PC-3 (cell line): Measurements from ENCODE around the gene NPBWR2. TPM values are rescaled to one million over a fixed set of nuclear protein-coding genes. Genes with fewer than 3 reads are reported as not detected.

ENCODE experiments used
- ATAC-seq: fragments of 200-7000 bp; cut with Tn5 transposase; 2 replicates; pipeline ENCODE4 v1.9.1; 2020; ENCODE audit warnings: mild to moderate bottlenecking, moderate library complexity
- BruUV-seq: library from RNA; stranded (reverse); fragments of 400-500 nt; replicated peaks from 2 replicates; lab custom pipeline; 2021; lab: Mats Ljungman, UMichigan
- CTCF ChIA-PET: fragments of 300-600 bp; sonication (Branson Sonifier 250); formaldehyde crosslinking; loops from one replicate; lab custom pipeline; 2022; ENCODE audit warnings: antibody characterized with exemption; lab: Charles Lee
- POLR2A ChIA-PET: fragments of 300-600 bp; sonication (Branson Sonifier 250); formaldehyde crosslinking; loops from one replicate; lab custom pipeline; 2022; ENCODE audit warnings: antibody characterized with exemption; ENCODE audit not compliant: unreplicated experiment; lab: Charles Lee
- DNase-seq: peaks from one replicate; pipeline ENCODE4 v3.0.0-alpha.2; 2015
- H2AFZ ChIP-seq: fragments of 300-600 bp; sonication (generic); 2 replicates; pipeline ENCODE4 v1.6.0; 2016; ENCODE audit warnings: antibody characterized with exemption, low read length
- H3F3A ChIP-seq: fragments of 300-600 bp; sonication (generic); one replicate; pipeline ENCODE4 v1.6.0; 2017; ENCODE audit warnings: antibody characterized with exemption, low read length, control low read depth, mild to moderate bottlenecking; ENCODE audit not compliant: unreplicated experiment
- H3K27ac ChIP-seq: fragments of 300-600 bp; sonication (generic); 2 replicates; pipeline ENCODE4 v1.5.1; 2016; ENCODE audit warnings: mild to moderate bottlenecking, low read length
- H3K27me3 ChIP-seq: fragments of 300-600 bp; sonication (generic); 2 replicates; pipeline ENCODE4 v1.6.1; 2016; ENCODE audit warnings: low read length, mixed read lengths
- H3K36me3 ChIP-seq: fragments of 300-600 bp; sonication (generic); 2 replicates; pipeline ENCODE4 v1.6.1; 2016; ENCODE audit warnings: low read depth, mixed run types, low read length, mixed read lengths
- H3K4me1 ChIP-seq: fragments of 300-600 bp; sonication (generic); 2 replicates; pipeline ENCODE4 v1.5.1; 2016; ENCODE audit warnings: low read length; ENCODE audit not compliant: insufficient read depth
- H3K4me2 ChIP-seq: fragments of 300-600 bp; sonication (generic); 2 replicates; pipeline ENCODE4 v1.6.0; 2016; ENCODE audit warnings: low read length
- H3K4me3 ChIP-seq: fragments of 300-600 bp; sonication (generic); 2 replicates; pipeline ENCODE4 v1.5.1; 2016; ENCODE audit warnings: mild to moderate bottlenecking, low read length, mixed read lengths
- H3K79me2 ChIP-seq: fragments of 300-600 bp; sonication (generic); 2 replicates; pipeline ENCODE4 v1.6.1; 2017; ENCODE audit warnings: low read length, mixed read lengths
- H3K9ac ChIP-seq: fragments of 300-600 bp; sonication (generic); 2 replicates; pipeline ENCODE4 v1.6.0; 2016; ENCODE audit warnings: mild to moderate bottlenecking, low read length
- H3K9me2 ChIP-seq: fragments of 300-600 bp; sonication (generic); replicated peaks from 2 replicates; pipeline ENCODE4 v1.6.1; 2016; ENCODE audit warnings: mixed run types, low read length, mixed read lengths
- H3K9me3 ChIP-seq: fragments of 300-600 bp; sonication (generic); 2 replicates; pipeline ENCODE4 v1.6.1; 2016; ENCODE audit warnings: low read length, mixed read lengths
- H4K20me1 ChIP-seq: fragments of 300-600 bp; sonication (generic); 2 replicates; pipeline ENCODE4 v1.6.1; 2016; ENCODE audit warnings: low read length, mixed read lengths
- CTCF ChIP-seq: fragments of 300-600 bp; sonication (generic); conservative IDR thresholded peaks from 2 replicates; pipeline ENCODE4 v1.5.1; 2017; ENCODE audit warnings: antibody characterized with exemption, low read depth, mild to moderate bottlenecking, low read length
- EZH2 ChIP-seq: fragments of 300-600 bp; sonication (generic); IDR thresholded peaks from one replicate; pipeline ENCODE4 v1.6.1; 2017; ENCODE audit warnings: antibody characterized with exemption, mild to moderate bottlenecking, low read length; ENCODE audit not compliant: unreplicated experiment
- EZH2phosphoT487 ChIP-seq: fragments of 300-600 bp; sonication (generic); IDR thresholded peaks from 2 replicates; pipeline ENCODE4 v1.6.1; 2018; ENCODE audit warnings: mild to moderate bottlenecking, antibody characterized with exemption, low read length, borderline replicate concordance
- intact Hi-C: fragments of 100-400 bp; cut with micrococcal nuclease; formaldehyde crosslinking; loops from 2 replicates; pipeline ENCODE4 v1.9.0; 2023
- total RNA-seq: library from RNA; depleted of rRNA; stranded (reverse); fragments of >200 nt; gene quantifications from 2 replicates; pipeline ENCODE4 v1.2.3, GENCODE V29; 2014

The NPBWR2 gene
- total RNA-seq, 1 experiment from 2014 or later, result not detected

- Histone ChIP-seq H3K79me2 (no peaks in the 10 kb centered on the region), H3K27me3 (no peaks in the 10 kb centered on the region), H3K27ac (no peak overlapping the region), H3K9me2 (no peaks in the 10 kb centered on the region), H2AFZ (no peak overlapping the region), H3K4me1 (0 out of 2 replicates have a peak, but pooled peaks cover 9% of the 10 kb centered on the region), H3K4me2 (no peak overlapping the region), H3K9ac (no peak overlapping the region), H3K4me3 (no peak overlapping the region), H3K9me3 (0 out of 2 replicates have a peak, but pooled peaks cover 7% of the 10 kb centered on the region), H3F3A (no peaks in the 10 kb centered on the region), H4K20me1 (no peaks in the 10 kb centered on the region), H3K36me3 (no peaks in the 10 kb centered on the region)
- DNase-seq, result no peak
- ChIA-PET POLR2A (interaction anchor here (0.6 kb wide), 1 partner anchor 53 kb away, joined by 3 read pairs; no protein-coding TSS in a partner anchor), CTCF (no interaction called here)
- BruUV-seq, result no TSS peak
- no peak for ATAC-seq
- intact Hi-C loops, result no loop called here
- no peak for TF ChIP-seq EZH2phosphoT487
- TF ChIP-seq EZH2, result no peak
- TF ChIP-seq CTCF, result no peak
These were observed 32.9 kb upstream of the NPBWR2 start for GRCh38 chr20:64140061-64140931.

- BruUV-seq, result no TSS peak
- Histone ChIP-seq H3K9me2 (no peaks in the 10 kb centered on the region), H3K9ac (no peak overlapping the region), H3K27ac (no peak overlapping the region), H3F3A (no peaks in the 10 kb centered on the region), H3K9me3 (no peaks in the 10 kb centered on the region), H4K20me1 (no peaks in the 10 kb centered on the region), H3K4me2 (no peak overlapping the region), H3K79me2 (no peaks in the 10 kb centered on the region), H3K36me3 (no peaks in the 10 kb centered on the region), H2AFZ (no peak overlapping the region), H3K4me3 (no peak overlapping the region), H3K4me1 (0 out of 2 replicates have a peak, but pooled peaks cover 9% of the 10 kb centered on the region), H3K27me3 (no peaks in the 10 kb centered on the region)
- DNase-seq, result no peak
- no peak for ATAC-seq
- CTCF ChIA-PET, result no interaction called here
- TF ChIP-seq EZH2phosphoT487 (no peak), CTCF (no peak), EZH2 (no peak)
- intact Hi-C loops, result no loop called here
- POLR2A ChIA-PET, result no interaction called here
These were observed 32.1 kb upstream of the NPBWR2 start for GRCh38 chr20:64139199-64140060.
